Measurements from ENCODE around the gene KRTAP4-16.

DNA sequence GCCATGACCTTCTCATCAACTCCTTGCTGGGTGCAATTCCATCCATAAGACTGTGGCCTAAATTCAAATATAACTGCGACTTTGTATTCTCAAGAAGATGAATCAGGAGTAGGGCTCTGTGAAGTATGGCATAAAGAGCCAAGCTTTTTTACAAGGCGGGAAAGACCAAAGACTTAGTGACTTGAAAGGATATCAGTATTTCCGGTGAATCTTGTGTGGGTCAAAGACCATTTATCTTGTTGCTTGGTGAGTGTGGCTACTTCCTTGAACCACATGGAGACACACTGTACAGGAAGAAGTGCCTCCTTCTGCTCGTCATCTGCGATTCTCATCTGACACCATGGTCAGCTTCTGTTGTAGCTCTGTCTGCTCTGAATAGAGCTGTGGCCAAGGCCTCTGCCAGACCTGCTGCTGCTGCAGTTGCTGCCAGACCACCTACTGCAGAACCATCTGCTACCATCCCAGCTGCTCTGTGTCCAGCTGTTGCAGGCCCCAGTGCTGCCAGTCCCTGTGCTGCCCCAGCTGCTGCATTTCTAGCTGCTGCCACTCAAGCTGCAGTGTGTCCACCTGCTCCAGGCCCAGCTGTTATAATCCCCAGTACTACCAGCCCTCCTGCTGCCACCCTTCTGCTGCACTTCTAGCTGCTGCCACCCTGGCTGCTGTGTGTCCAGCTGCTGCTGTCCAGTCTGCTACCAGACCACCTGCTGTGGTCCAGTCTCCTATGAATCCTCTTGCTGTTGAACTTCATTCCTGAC is 30.2 kb downstream of the KRTAP4-16 start:
- TF ChIP-seq POLR2AphosphoS5 (IDR thresholded peaks at IDR 0.05; ENCODE audit: low read depth, low read length), result no peak
- TF ChIP-seq POLR2A (IDR thresholded peaks at IDR 0.05; ENCODE audit: low read depth, low read length), result no peak
- TF ChIP-seq TAF1 (IDR thresholded peaks at IDR 0.05; ENCODE audit: borderline replicate concordance, low read depth, low read length), result no peak

Measured in GM12892 (cell line).